HG02678 (cell line): ENCODE measurements around the gene STRN4.
A peak's percentile ranks its signal among the peaks of the same experiment; 100 is the strongest.
"Not testable (repeated sequence)": the region's sequence is repeated elsewhere in the genome, so short reads cannot be mapped to it uniquely, and the experiment has no call there.

Source experiments
- ATAC-seq: cut with Tn5 transposase; IDR thresholded peaks from one replicate; pipeline ENCODE4 v1.9.1; 2021; ENCODE audit warnings: mild to moderate bottlenecking, moderate library complexity; ENCODE audit not compliant: unreplicated experiment

The STRN4 gene

GRCh38 chr19:46746281-46747057 lies at the start of gene STRN4:
Gene STRN4 (minus strand): TSS chr19:46746450. CDS start chr19:46746430, 20 bp downstream.
- peak; percentile 66 for ATAC-seq

- no peak for ATAC-seq
Observed at GRCh38 chr19:46791944-46792343, 45.7 kb upstream of the STRN4 start.

GRCh38 chr19:46789371-46789770 lies 43.1 kb upstream of the STRN4 start:
- no peak for ATAC-seq

- ATAC-seq: no peak
Observed at GRCh38 chr19:46788968-46789338, 42.7 kb upstream of the STRN4 start.

- ATAC-seq: peak; percentile 69
Observed at GRCh38 chr19:46788262-46788967, 42.2 kb upstream of the STRN4 start, which contains the start of gene SLC1A5. Gene SLC1A5 (minus strand): TSS chr19:46788594. CDS start chr19:46787965, 629 bp downstream.

GRCh38 chr19:46787331-46788261 lies 41.3 kb upstream of the STRN4 start:
- no peak for ATAC-seq

- ATAC-seq: no peak
Observed at GRCh38 chr19:46787040-46787330, 40.7 kb upstream of the STRN4 start.

- ATAC-seq: peak; percentile 33
Observed at GRCh38 chr19:46786236-46787039, 40.2 kb upstream of the STRN4 start.

- no peak for ATAC-seq
Observed at GRCh38 chr19:46785980-46786235, 39.7 kb upstream of the STRN4 start.

- ATAC-seq: no peak
Observed at GRCh38 chr19:46785054-46785979, 39.1 kb upstream of the STRN4 start.

GRCh38 chr19:46784262-46785053 lies 38.2 kb upstream of the STRN4 start:
- ATAC-seq: peak; percentile 29

- ATAC-seq: no peak
Observed at GRCh38 chr19:46783670-46784069, 37.4 kb upstream of the STRN4 start.

- ATAC-seq: no peak
Observed at GRCh38 chr19:46782355-46783019, 36.2 kb upstream of the STRN4 start.

- not testable (repeated sequence) for ATAC-seq
Observed at GRCh38 chr19:46777956-46778645, 31.9 kb upstream of the STRN4 start.

GRCh38 chr19:46776927-46777911 lies 31.0 kb upstream of the STRN4 start:
- no peak for ATAC-seq

GRCh38 chr19:46775642-46776258 lies 29.5 kb upstream of the STRN4 start:
- no peak for ATAC-seq
